ENCODE results near the gene PPDPF. TPM values are rescaled to one million over a fixed set of nuclear protein-coding genes. Genes with fewer than 3 reads are reported as not detected.

PPDPF gene
- total RNA-seq, 1 donor: 85.4 TPM

- no peak overlapping the region for H3K27ac ChIP-seq (ENCODE audit: low read depth, low read length)
- no peak for DNase-seq (ENCODE audit: insufficient read length, low spot score, missing footprints)
Observed at GRCh38 chr20:63560856-63561609, 40.5 kb downstream of the PPDPF start.

GRCh38 chr20:63561624-63562396 is 41.2 kb downstream of the PPDPF start:
- no peaks in the 10 kb centered on the region for H4K20me1 ChIP-seq (ENCODE audit: insufficient read depth, low read length)
- H3K9me3 ChIP-seq (ENCODE audit: low read depth, low read length): no peaks in the 10 kb centered on the region
- no peaks in the 10 kb centered on the region for H3K27me3 ChIP-seq (ENCODE audit: insufficient read depth, low read length)
- H3K36me3 ChIP-seq (ENCODE audit: insufficient read depth, low read length): no peaks in the 10 kb centered on the region
- no peak overlapping the region for H3K4me2 ChIP-seq (ENCODE audit: insufficient read depth, low read length)
- H3K79me2 ChIP-seq (ENCODE audit: insufficient read depth, low read length): no peaks in the 10 kb centered on the region
- no peak overlapping the region for H3K27ac ChIP-seq (ENCODE audit: low read depth, low read length)
- H2AFZ ChIP-seq (ENCODE audit: low read length): no peak overlapping the region
- H3K4me3 ChIP-seq (ENCODE audit: insufficient read depth, low read length): no peak overlapping the region
- no peaks in the 10 kb centered on the region for H3K4me1 ChIP-seq (ENCODE audit: insufficient read depth, low read length)
- TF ChIP-seq, protein P1, sequence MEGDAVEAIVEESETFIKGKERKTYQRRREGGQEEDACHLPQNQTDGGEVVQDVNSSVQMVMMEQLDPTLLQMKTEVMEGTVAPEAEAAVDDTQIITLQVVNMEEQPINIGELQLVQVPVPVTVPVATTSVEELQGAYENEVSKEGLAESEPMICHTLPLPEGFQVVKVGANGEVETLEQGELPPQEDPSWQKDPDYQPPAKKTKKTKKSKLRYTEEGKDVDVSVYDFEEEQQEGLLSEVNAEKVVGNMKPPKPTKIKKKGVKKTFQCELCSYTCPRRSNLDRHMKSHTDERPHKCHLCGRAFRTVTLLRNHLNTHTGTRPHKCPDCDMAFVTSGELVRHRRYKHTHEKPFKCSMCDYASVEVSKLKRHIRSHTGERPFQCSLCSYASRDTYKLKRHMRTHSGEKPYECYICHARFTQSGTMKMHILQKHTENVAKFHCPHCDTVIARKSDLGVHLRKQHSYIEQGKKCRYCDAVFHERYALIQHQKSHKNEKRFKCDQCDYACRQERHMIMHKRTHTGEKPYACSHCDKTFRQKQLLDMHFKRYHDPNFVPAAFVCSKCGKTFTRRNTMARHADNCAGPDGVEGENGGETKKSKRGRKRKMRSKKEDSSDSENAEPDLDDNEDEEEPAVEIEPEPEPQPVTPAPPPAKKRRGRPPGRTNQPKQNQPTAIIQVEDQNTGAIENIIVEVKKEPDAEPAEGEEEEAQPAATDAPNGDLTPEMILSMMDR (IDR thresholded peaks at IDR 0.05; ENCODE audit: extremely low read depth, low read depth, low read length): no peak
- no peak for DNase-seq (ENCODE audit: insufficient read length, low spot score, missing footprints)

More at GRCh38 chr20:63560856-63561609, 40.5 kb downstream of the PPDPF start:
- Histone ChIP-seq H3K36me3 (ENCODE audit: insufficient read depth, low read length) (no peaks in the 10 kb centered on the region), H3K4me1 (ENCODE audit: insufficient read depth, low read length) (no peaks in the 10 kb centered on the region), H3K27me3 (ENCODE audit: insufficient read depth, low read length) (no peaks in the 10 kb centered on the region), H3K9me3 (ENCODE audit: low read depth, low read length) (no peaks in the 10 kb centered on the region), H4K20me1 (ENCODE audit: insufficient read depth, low read length) (no peaks in the 10 kb centered on the region), H3K4me2 (ENCODE audit: insufficient read depth, low read length) (no peak overlapping the region), H3K4me3 (ENCODE audit: insufficient read depth, low read length) (no peak overlapping the region), H2AFZ (ENCODE audit: low read length) (no peak overlapping the region), H3K79me2 (ENCODE audit: insufficient read depth, low read length) (no peaks in the 10 kb centered on the region)
- TF ChIP-seq, protein P1 (IDR thresholded peaks at IDR 0.05; ENCODE audit: extremely low read depth, low read depth, low read length): no peak

- H3K4me2 ChIP-seq (ENCODE audit: insufficient read depth, low read length): no peak overlapping the region
- H3K27ac ChIP-seq (ENCODE audit: low read depth, low read length): no peak overlapping the region
- H3K36me3 ChIP-seq (ENCODE audit: insufficient read depth, low read length): no peaks in the 10 kb centered on the region
- H2AFZ ChIP-seq (ENCODE audit: low read length): no peak overlapping the region
- H3K4me1 ChIP-seq (ENCODE audit: insufficient read depth, low read length): no peaks in the 10 kb centered on the region
- H3K9me3 ChIP-seq (ENCODE audit: low read depth, low read length): no peaks in the 10 kb centered on the region
- no peaks in the 10 kb centered on the region for H4K20me1 ChIP-seq (ENCODE audit: insufficient read depth, low read length)
- DNase-seq (ENCODE audit: insufficient read length, low spot score, missing footprints): no peak
- TF ChIP-seq, protein P1 (IDR thresholded peaks at IDR 0.05; ENCODE audit: extremely low read depth, low read depth, low read length): no peak
- no peaks in the 10 kb centered on the region for H3K27me3 ChIP-seq (ENCODE audit: insufficient read depth, low read length)
- no peaks in the 10 kb centered on the region for H3K79me2 ChIP-seq (ENCODE audit: insufficient read depth, low read length)
- no peak overlapping the region for H3K4me3 ChIP-seq (ENCODE audit: insufficient read depth, low read length)
Observed at GRCh38 chr20:63562461-63563224, 42.1 kb downstream of the PPDPF start.

Measured in osteoblast (primary cell).